Measurements from ENCODE around the gene MXRA5.
A peak's percentile ranks its signal among the peaks of the same experiment; 100 is the strongest.
"Not testable (repeated sequence)": the region's sequence is repeated elsewhere in the genome, so short reads cannot be mapped to it uniquely, and the experiment has no call there.

The MXRA5 gene

GRCh38 chrX:3295731-3296130 lies 50.7 kb downstream of the MXRA5 start:
- TF ChIP-seq POLR2A (IDR thresholded peaks at IDR 0.05; ENCODE audit: low read depth, low read length): no peak
- no peak for DNase-seq (ENCODE audit: insufficient read length, low spot score)
- no peak for FAIRE-seq

- DNase-seq (ENCODE audit: insufficient read length, low spot score): no peak
- TF ChIP-seq POLR2A (IDR thresholded peaks at IDR 0.05; ENCODE audit: low read depth, low read length): no peak
- FAIRE-seq: no peak
Observed at GRCh38 chrX:3293251-3293650, 53.2 kb downstream of the MXRA5 start.

GRCh38 chrX:3290561-3290960 lies 55.9 kb downstream of the MXRA5 start:
- FAIRE-seq: no peak
- no peak for TF ChIP-seq POLR2A (IDR thresholded peaks at IDR 0.05; ENCODE audit: low read depth, low read length)
- no peak for DNase-seq (ENCODE audit: insufficient read length, low spot score)

- DNase-seq (ENCODE audit: insufficient read length, low spot score): no peak
- FAIRE-seq: peak; percentile 81
Observed at GRCh38 chrX:3286196-3286945, 60.1 kb downstream of the MXRA5 start.

GRCh38 chrX:3280706-3281105 lies 65.7 kb downstream of the MXRA5 start:
- TF ChIP-seq POLR2A (IDR thresholded peaks at IDR 0.05; ENCODE audit: low read depth, low read length): no peak
- FAIRE-seq (no peak), DNase-seq (ENCODE audit: insufficient read length, low spot score) (no peak)

More at GRCh38 chrX:3286196-3286945, 60.1 kb downstream of the MXRA5 start:
- TF ChIP-seq POLR2A (IDR thresholded peaks at IDR 0.05; ENCODE audit: low read depth, low read length): peak; percentile 36; the same call in 1 of the 2 replicates

GRCh38 chrX:3273668-3274067 lies 72.8 kb downstream of the MXRA5 start:
- DNase-seq (ENCODE audit: insufficient read length, low spot score); FAIRE-seq: not testable (repeated sequence)

- FAIRE-seq (no peak), DNase-seq (ENCODE audit: insufficient read length, low spot score) (no peak)
- no peak for TF ChIP-seq POLR2A (IDR thresholded peaks at IDR 0.05; ENCODE audit: low read depth, low read length)
Observed at GRCh38 chrX:3271834-3272186, 74.6 kb downstream of the MXRA5 start.

- DNase-seq (ENCODE audit: insufficient read length, low spot score): no peak
- no peak for FAIRE-seq
- TF ChIP-seq POLR2A (IDR thresholded peaks at IDR 0.05; ENCODE audit: low read depth, low read length): 0 out of 2 replicates have a peak, but pooled peaks have one; percentile 14
Observed at GRCh38 chrX:3271183-3271833, 75.1 kb downstream of the MXRA5 start.

- FAIRE-seq (no peak), DNase-seq (ENCODE audit: insufficient read length, low spot score) (no peak)
- TF ChIP-seq POLR2A (IDR thresholded peaks at IDR 0.05; ENCODE audit: low read depth, low read length): no peak
Observed at GRCh38 chrX:3268829-3269228, 77.6 kb downstream of the MXRA5 start.

GRCh38 chrX:3263681-3264126 lies 82.7 kb downstream of the MXRA5 start:
- no peak for FAIRE-seq
- no peak for DNase-seq (ENCODE audit: insufficient read length, low spot score)
- no peak for TF ChIP-seq POLR2A (IDR thresholded peaks at IDR 0.05; ENCODE audit: low read depth, low read length)

- TF ChIP-seq POLR2A (IDR thresholded peaks at IDR 0.05; ENCODE audit: low read depth, low read length): no peak
- DNase-seq (ENCODE audit: insufficient read length, low spot score) (no peak), FAIRE-seq (peak; percentile 48)
Observed at GRCh38 chrX:3262901-3263300, 83.6 kb downstream of the MXRA5 start.
